ENCODE data around the gene TRIO. TPM values are rescaled to one million over a fixed set of nuclear protein-coding genes. Genes with fewer than 3 reads are reported as not detected.
A peak's percentile ranks its signal among the peaks of the same experiment; 100 is the strongest.

The TRIO gene
- total RNA-seq, 2 experiments from 2014 or later: 6.0 to 6.6 TPM

DNA sequence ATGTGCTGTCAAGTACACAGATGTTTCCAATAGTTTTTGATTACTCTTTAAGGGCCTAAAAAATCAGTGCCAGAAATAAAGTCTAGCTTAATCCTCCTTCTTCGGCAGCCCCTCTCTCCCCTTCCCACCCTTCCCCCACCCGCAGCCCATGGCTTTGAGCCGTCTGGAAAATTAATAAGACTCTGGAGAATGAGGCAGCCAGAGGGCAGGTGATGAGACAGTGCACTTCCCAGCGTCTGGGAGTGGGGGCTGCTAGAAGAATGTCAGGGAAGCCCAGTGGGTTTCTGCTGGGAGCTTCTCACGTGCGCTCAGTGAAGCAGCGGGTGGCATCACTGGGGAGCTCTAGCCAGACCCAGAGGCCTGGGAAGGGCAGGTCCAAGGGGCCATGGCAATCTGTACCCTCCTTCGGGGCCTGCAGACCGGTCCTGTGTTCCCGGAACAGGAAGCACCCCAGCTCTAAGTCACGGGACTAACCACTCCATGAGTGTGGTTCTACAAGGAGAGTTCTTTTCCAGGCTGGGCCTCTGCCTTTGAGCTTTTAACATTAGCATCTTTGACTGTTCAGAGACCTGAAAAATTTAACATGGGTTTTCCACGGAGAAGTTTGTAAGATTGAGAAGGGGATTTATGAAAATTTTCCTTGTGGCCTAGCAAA is 273.6 kb downstream of the TRIO start:
- Mint-ChIP-seq H3K4me3 (no peak overlapping the region), H3K36me3 (no peaks in the 10 kb centered on the region), H3K9me3 (no peaks in the 10 kb centered on the region), H3K27ac (peak overlapping the region; percentile 75), H3K4me1 (ENCODE audit: low read depth) (peaks cover 52% of the 10 kb centered on the region), H3K27me3 (peaks cover 18% of the 10 kb centered on the region)
- intact Hi-C loops (cut with micrococcal nuclease): loop anchor here (5.0 to 10.0 kb wide), 3 partner anchors 36 to 508 kb away; partner anchors contain the start of gene ANKH
- POLR2A ChIA-PET: no interaction called here
- DNase-seq: no peak
- CTCF ChIA-PET: interaction anchor here (0.9 to 1.0 kb wide), 3 partner anchors 18 to 30 kb away, joined by 3 read pairs; no protein-coding TSS in a partner anchor

DNA sequence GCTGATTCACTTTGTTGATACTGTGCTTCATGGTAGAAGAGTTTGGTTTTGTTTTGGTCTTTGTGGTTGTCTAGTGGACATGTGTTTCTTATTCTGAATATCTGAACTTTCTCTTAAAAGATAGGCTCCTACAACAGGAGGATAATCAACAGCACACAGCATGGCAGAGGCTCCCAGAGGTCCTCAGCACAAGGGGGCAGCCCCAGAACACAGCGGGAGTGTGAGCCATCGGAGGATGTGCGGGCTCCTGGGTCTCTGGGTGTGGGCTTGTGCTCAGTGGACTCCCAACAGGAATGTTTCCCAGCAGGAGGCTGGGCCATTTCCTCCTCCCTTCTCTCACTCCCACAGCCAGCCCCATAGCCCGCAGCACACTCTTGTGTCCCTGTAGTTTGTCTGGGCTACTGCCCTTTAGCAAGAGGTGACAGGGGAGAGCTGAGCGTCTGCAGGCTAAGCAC is 274.2 kb downstream of the TRIO start:
- H3K27me3 Mint-ChIP-seq: peaks cover 17% of the 10 kb centered on the region
- H3K27ac Mint-ChIP-seq: peak overlapping the region; percentile 75
- H3K9me3 Mint-ChIP-seq: no peaks in the 10 kb centered on the region
- POLR2A ChIA-PET: no interaction called here
- H3K36me3 Mint-ChIP-seq: no peaks in the 10 kb centered on the region
- intact Hi-C loops (cut with micrococcal nuclease): loop anchor here (5.0 to 10.0 kb wide), 3 partner anchors 35 to 507 kb away; partner anchors contain the start of gene ANKH
- no peak overlapping the region for H3K4me3 Mint-ChIP-seq
- H3K4me1 Mint-ChIP-seq (ENCODE audit: low read depth): peaks cover 51% of the 10 kb centered on the region
- no peak for DNase-seq
- CTCF ChIA-PET: interaction anchor here (0.7 to 1.0 kb wide), 4 partner anchors 9 to 29 kb away, joined by 3 read pairs; no protein-coding TSS in a partner anchor

DNA sequence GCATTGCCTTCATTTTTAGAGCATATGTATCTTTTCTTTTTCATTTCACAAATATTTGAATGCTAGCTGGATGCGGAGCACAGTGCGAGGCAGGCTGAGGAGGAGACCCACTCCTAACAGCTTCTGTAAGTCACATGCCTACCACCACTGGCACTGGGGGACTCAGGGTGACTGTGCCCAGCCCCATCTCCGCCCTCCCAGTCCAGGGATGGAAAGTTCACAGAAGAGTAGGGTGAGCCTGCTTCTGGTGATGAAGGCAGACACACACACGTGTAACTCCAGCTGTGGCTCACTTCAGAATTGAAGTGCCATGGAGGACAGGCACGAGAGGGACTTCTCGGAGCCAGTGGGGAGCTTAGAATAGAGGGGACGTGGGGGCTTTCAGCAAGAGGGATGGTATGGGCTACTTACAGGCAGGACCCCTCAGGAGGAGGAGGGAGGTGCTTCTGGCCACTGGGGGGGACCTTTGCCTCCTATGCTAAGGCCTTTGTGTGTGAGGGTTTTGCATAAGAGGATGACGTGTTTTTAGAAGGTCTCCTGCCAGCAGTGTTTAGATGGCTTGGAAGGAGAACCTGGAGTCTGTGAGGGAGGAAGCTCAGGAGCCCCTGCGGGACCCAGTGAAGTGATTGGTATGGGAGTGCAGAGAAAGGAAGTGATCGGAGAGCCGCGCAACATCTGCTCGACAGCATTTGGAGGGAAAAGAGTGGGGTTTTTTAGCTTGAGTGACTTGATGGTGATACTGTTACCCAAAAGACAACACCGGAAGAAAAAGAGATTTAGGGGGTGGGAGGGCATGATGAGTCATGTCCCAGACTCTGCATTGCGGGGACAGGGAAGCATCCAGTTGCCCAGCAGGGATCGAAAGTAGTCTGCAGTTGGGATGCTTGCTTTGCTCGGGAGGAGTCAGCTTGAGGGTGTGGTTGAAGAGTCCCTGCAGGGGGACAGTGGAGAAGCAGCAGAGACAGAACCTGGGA is 274.9 kb downstream of the TRIO start:
- intact Hi-C loops (cut with micrococcal nuclease): loop anchor here (5.0 to 10.0 kb wide), 3 partner anchors 34 to 507 kb away; partner anchors contain the start of gene ANKH
- Mint-ChIP-seq H3K27me3 (peaks cover 16% of the 10 kb centered on the region), H3K4me3 (no peak overlapping the region), H3K27ac (no peak overlapping the region), H3K4me1 (ENCODE audit: low read depth) (peaks cover 45% of the 10 kb centered on the region), H3K9me3 (no peaks in the 10 kb centered on the region), H3K36me3 (no peaks in the 10 kb centered on the region)
- no peak for DNase-seq
- POLR2A ChIA-PET: no interaction called here
- CTCF ChIA-PET: interaction anchor here (0.5 to 1.0 kb wide), 4 partner anchors 8 to 230 kb away, joined by 3 to 4 read pairs (median 3); no protein-coding TSS in a partner anchor

DNA sequence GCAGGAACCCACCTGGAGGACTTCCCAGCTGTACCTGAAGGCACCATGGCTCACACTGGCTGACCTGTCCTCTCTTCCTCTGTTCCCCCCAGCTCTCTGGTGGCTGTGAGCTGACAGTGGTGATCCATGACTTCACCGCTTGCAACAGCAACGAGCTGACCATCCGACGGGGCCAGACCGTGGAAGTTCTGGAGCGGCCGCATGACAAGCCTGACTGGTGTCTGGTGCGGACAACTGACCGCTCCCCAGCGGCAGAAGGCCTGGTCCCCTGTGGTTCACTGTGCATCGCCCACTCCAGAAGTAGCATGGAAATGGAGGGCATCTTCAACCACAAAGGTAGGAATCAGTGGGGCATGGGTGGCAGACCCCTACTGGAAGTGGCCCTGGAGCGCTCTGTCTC is 276.5 kb downstream of the TRIO start:
- peaks cover 16% of the 10 kb centered on the region for H3K27me3 Mint-ChIP-seq
- ChIA-PET CTCF (no interaction called here), POLR2A (no interaction called here)
- no peak for DNase-seq
- H3K4me1 Mint-ChIP-seq (ENCODE audit: low read depth): peaks cover 43% of the 10 kb centered on the region
- H3K27ac Mint-ChIP-seq: no peak overlapping the region
- no peaks in the 10 kb centered on the region for H3K9me3 Mint-ChIP-seq
- H3K4me3 Mint-ChIP-seq: no peak overlapping the region
- intact Hi-C loops (cut with micrococcal nuclease): loop anchor here (5.0 to 10.0 kb wide), 3 partner anchors 33 to 505 kb away; partner anchors contain the start of gene ANKH
- no peaks in the 10 kb centered on the region for H3K36me3 Mint-ChIP-seq

DNA sequence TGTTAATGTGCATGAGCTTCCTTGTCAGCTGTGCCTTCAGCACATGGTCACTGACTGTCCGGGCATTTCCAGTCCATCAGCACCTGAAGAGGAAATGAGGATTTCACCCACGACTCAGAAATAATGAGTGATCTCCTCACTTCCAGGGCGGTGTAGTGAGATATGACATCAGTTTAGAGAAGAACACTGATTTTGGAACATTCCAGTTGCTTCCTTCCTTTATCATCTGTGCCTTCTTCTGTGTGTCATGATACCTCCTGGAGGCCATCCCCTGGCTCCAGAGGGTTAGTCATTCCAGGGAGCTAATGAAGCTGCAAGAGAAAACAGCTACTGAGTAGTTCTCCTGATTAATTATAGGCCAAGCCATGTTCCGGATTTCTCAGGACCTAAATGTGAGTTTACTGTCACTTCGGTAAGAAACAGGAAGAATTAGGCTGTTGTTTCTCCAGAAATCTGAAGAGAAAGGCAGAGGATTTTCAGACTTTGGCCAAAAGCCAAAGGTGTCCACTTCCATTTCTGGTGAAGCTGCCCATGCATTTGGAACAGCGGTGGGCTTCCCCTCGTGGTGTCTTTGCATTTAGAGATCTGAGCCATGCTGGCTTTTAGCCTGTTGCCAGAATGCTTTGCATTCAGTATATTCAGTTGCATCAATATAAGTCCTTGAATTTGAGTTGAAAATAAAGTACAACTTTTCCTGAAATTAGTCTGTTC is 277.1 kb downstream of the TRIO start:
- intact Hi-C loops (cut with micrococcal nuclease): no loop called here
- H3K36me3 Mint-ChIP-seq: no peaks in the 10 kb centered on the region
- H3K27ac Mint-ChIP-seq: no peak overlapping the region
- CTCF ChIA-PET: no interaction called here
- POLR2A ChIA-PET: no interaction called here
- H3K4me1 Mint-ChIP-seq (ENCODE audit: low read depth): peaks cover 42% of the 10 kb centered on the region
- H3K9me3 Mint-ChIP-seq: no peaks in the 10 kb centered on the region
- no peak for DNase-seq
- H3K4me3 Mint-ChIP-seq: no peak overlapping the region
- peaks cover 17% of the 10 kb centered on the region for H3K27me3 Mint-ChIP-seq

DNA sequence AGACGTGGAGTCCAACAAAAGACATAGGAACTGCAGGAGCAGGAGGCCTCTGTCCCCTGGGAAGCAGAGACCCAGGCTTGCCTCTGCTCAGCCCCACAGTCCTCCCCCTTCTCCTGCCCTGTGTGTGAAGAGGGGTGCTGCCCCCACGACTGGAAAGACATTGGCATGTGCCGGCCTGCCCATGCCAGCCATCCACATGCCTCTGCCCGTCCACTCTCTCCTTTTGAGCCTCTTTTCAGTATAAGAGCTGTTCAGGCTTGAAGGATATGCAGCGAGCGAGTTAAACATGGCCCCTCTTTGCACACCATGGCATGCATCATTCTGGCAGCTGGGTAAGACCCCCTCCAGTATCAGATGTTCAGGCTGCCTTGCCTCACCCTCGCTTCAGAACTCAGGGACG is 278.7 kb downstream of the TRIO start:
- no peak for DNase-seq
- Mint-ChIP-seq H3K4me1 (ENCODE audit: low read depth) (peaks cover 29% of the 10 kb centered on the region), H3K27ac (no peak overlapping the region), H3K27me3 (peaks cover 17% of the 10 kb centered on the region), H3K9me3 (no peaks in the 10 kb centered on the region), H3K36me3 (no peaks in the 10 kb centered on the region), H3K4me3 (no peak overlapping the region)
- POLR2A ChIA-PET: no interaction called here
- CTCF ChIA-PET: interaction anchor here (1.0 kb wide), 1 partner anchor 227 kb away, joined by 4 read pairs; no protein-coding TSS in a partner anchor
- intact Hi-C loops (cut with micrococcal nuclease): no loop called here

DNA sequence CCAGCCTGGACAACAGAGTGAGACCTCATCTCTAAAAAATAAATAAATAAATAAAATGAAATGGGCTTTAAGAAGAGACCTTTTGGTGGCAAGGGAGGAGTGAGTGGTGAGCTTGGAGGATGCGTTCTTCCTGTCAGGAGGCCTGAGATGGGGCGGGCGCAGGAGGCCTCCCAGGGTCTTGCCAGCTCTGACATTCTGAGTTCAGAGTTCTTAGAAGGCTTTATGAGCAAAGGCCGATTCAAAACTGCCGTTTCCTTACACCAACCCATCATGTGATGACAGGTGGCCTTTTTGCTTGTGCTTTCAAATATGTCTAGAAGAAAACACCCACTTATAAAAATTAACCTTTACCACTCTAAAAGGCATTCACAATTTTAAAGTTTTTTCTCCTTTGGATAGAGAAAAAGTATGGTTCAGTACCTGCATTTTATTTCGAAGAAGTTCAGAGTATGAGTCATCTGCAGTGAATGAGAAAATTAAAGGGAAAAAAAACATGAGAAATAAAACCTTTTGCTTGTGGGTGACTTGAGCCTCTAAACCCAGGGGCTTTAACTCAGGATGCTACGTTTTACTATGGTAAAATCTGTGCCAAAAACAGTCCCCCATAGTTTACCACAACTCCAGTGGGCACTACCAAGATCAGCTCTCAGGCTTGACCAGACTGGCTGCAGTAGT is 281.0 kb downstream of the TRIO start:
- no peaks in the 10 kb centered on the region for H3K9me3 Mint-ChIP-seq
- H3K27me3 Mint-ChIP-seq: peaks cover 1% of the 10 kb centered on the region
- intact Hi-C loops (cut with micrococcal nuclease): loop anchor here (1.0 kb wide), 2 partner anchors 9 to 13 kb away; no protein-coding TSS in a partner anchor
- H3K4me3 Mint-ChIP-seq: no peak overlapping the region
- POLR2A ChIA-PET: no interaction called here
- no peaks in the 10 kb centered on the region for H3K36me3 Mint-ChIP-seq
- DNase-seq: peak; percentile 61
- H3K4me1 Mint-ChIP-seq (ENCODE audit: low read depth): peaks cover 21% of the 10 kb centered on the region
- CTCF ChIA-PET: interaction anchor here (0.6 kb wide), 1 partner anchor 24 kb away, joined by 3 read pairs; no protein-coding TSS in a partner anchor
- H3K27ac Mint-ChIP-seq: peak overlapping the region; percentile 64

DNA sequence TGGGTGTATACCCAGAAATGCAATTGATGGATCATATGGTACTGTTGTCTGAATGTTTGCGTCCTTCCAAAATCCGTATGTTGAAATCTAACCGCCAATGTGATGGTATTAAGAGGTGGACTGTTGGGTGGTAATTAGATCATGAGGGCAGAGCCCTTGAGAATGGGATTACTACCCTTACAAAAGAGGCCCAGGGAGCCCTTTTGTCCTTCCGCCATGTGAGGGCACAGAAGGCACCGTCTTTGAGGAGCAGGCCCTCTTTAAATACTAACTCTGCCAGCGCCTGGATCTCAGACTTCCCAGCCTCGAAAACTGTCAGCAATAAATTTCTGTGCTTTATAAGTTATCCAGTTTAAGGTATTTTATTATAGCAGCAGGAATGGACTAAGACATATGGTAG is 282.4 kb downstream of the TRIO start:
- H3K27ac Mint-ChIP-seq: no peak overlapping the region
- no peak overlapping the region for H3K4me3 Mint-ChIP-seq
- H3K9me3 Mint-ChIP-seq: no peaks in the 10 kb centered on the region

DNA sequence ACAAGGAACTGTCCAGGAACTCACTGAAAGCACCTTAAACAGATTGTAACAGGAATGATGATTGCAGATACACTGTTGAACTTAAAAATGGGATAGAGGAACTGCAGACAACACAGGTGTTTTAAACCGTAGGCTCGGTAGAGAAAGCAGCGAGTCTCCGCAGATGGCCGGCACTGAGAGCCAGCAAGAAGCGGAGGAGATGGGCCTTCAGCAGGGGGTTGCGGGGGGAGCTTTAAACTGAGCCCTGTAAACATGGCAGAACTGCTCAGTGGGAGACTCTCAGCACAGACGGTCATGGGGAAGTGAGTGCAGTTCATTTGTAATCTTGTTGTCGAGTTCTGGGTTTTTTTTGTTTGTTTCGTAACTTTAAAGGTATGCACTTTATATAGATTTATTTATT is 283.4 kb downstream of the TRIO start:
- no peak for DNase-seq
- H3K4me3 Mint-ChIP-seq: no peak overlapping the region
- peaks cover 21% of the 10 kb centered on the region for H3K4me1 Mint-ChIP-seq (ENCODE audit: low read depth)
- CTCF ChIA-PET: interaction anchor here (0.8 kb wide), 1 partner anchor 9 kb away, joined by 3 read pairs; no protein-coding TSS in a partner anchor
- H3K27me3 Mint-ChIP-seq: peaks cover 1% of the 10 kb centered on the region
- H3K9me3 Mint-ChIP-seq: no peaks in the 10 kb centered on the region
- H3K36me3 Mint-ChIP-seq: no peaks in the 10 kb centered on the region
- intact Hi-C loops (cut with micrococcal nuclease): no loop called here
- POLR2A ChIA-PET: no interaction called here
- H3K27ac Mint-ChIP-seq: no peak overlapping the region

More for the DNA sequence above, 282.4 kb downstream of the TRIO start:
- ChIA-PET CTCF (no interaction called here), POLR2A (no interaction called here)
- H3K27me3 Mint-ChIP-seq: peaks cover 1% of the 10 kb centered on the region
- intact Hi-C loops (cut with micrococcal nuclease): no loop called here
- peaks cover 21% of the 10 kb centered on the region for H3K4me1 Mint-ChIP-seq (ENCODE audit: low read depth)
- DNase-seq: no peak
- no peaks in the 10 kb centered on the region for H3K36me3 Mint-ChIP-seq

DNA sequence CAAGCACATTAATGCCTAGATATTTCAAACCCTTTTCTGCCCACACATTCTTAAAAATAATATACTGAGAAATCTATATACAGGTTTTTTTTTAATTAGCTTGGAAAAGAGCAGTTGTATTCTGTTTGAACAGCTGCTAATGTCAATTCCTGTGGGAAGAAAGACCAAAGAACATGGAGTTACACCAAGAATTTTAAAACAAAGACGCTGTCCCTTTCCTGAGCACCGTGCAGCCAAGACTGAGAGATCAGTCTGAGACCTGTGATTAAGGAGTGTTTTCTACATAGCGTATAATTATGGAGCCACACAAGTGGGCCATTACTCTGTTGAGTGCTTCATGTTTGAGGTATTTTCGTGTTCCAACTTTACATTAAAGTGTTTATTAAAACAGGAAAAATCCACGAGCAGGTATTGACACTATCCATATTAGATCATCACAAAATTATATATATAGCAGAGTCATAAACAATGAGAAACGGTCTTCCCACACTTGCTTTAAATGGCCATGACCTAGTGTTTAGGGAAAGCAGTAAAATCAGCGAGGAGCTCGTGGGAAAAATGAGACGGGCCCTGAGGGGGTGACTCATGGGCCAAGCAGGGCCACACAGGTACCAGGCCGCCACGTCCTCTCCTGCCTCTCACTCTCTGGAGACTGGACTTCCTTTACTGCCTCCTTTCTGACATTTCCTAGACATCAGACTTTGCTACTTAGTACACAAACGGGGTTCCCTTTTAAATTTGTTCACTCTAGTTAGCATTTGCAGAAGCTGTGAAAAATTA is 285.4 kb downstream of the TRIO start:
- H3K9me3 Mint-ChIP-seq: no peaks in the 10 kb centered on the region
- peaks cover 1% of the 10 kb centered on the region for H3K27me3 Mint-ChIP-seq
- no peak for DNase-seq
- no peaks in the 10 kb centered on the region for H3K36me3 Mint-ChIP-seq
- ChIA-PET POLR2A (no interaction called here), CTCF (interaction anchor here (1.4 to 1.5 kb wide), 2 partner anchors 76 to 220 kb away, joined by 3 to 4 read pairs; no protein-coding TSS in a partner anchor)
- intact Hi-C loops (cut with micrococcal nuclease): no loop called here
- no peak overlapping the region for H3K4me3 Mint-ChIP-seq
- H3K27ac Mint-ChIP-seq: no peak overlapping the region
- peaks cover 15% of the 10 kb centered on the region for H3K4me1 Mint-ChIP-seq (ENCODE audit: low read depth)

Data from activated CD4-positive, alpha-beta memory T cell treated with anti-CD3 and anti-CD28 coated beads for 36 hours (primary cell).